PFSK-1 (cell line): ENCODE results near the gene SETSIP.

Experiments
- FOXP2 ChIP-seq: optimal IDR thresholded peaks from 2 replicates; pipeline ENCODE3; 2011; ENCODE audit warnings: borderline replicate concordance, control low read depth, inconsistent platforms; ENCODE audit not compliant: insufficient read depth; ENCODE audit errors: extremely low read length, extremely low read depth
- POLR2AphosphoS5 ChIP-seq: IDR thresholded peaks from 2 replicates; pipeline ENCODE4 v1.6.1; 2012; ENCODE audit warnings: low read depth, mild to moderate bottlenecking, control low read depth, low read length, moderate library complexity
- SIN3A ChIP-seq: IDR thresholded peaks from 2 replicates; pipeline ENCODE4 v1.6.1; 2012; ENCODE audit warnings: mild to moderate bottlenecking, low read length, moderate library complexity, borderline replicate concordance; ENCODE audit not compliant: insufficient read depth
- TAF1 ChIP-seq: IDR thresholded peaks from 2 replicates; pipeline ENCODE4 v1.6.1; 2012; ENCODE audit warnings: low read length, control low read depth, borderline replicate concordance; ENCODE audit not compliant: insufficient read depth
- TF ChIP-seq, protein P1 (sequence below), 2 experiments: IDR thresholded peaks; 2 replicates each; pipeline versions ENCODE4 v1.6.1 to v1.8.0; 2011 to 2012; ENCODE audit warnings: low read depth in 2 of 2, low read length in 2 of 2, control low read depth in 1 of 2, inconsistent platforms in 1 of 2, mild to moderate bottlenecking in 1 of 2, moderate library complexity in 1 of 2; ENCODE audit not compliant: insufficient read depth in 1 of 2

The SETSIP gene

DNA sequence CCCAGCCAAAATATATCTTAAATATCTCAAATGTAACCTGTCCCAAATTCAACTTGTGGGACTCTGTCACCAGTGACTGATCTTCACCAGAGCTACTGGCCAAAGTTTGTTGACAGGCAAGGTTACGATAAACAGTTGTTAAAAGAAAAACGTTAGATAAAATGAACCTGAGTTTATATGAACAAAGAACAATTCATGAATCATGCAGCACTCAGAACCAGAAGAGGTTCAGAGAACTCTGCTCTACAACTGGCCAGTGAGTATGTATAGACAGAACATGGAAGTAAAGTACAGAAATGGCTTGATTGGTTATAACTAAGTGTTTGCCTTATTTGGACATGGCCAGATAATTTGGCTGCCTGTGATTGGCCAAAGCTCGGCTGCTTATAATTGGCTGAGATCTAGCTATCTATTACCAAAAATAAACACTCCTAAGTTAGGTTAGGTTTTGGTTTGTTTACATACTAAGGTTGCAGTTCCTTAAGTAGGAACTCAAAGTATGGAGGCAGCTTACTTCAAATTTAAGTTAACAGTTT is 30.4 kb upstream of the SETSIP start:
- TF ChIP-seq SIN3A (no peak), FOXP2 (no peak), POLR2AphosphoS5 (no peak), TAF1 (no peak)
- TF ChIP-seq, protein P1, sequence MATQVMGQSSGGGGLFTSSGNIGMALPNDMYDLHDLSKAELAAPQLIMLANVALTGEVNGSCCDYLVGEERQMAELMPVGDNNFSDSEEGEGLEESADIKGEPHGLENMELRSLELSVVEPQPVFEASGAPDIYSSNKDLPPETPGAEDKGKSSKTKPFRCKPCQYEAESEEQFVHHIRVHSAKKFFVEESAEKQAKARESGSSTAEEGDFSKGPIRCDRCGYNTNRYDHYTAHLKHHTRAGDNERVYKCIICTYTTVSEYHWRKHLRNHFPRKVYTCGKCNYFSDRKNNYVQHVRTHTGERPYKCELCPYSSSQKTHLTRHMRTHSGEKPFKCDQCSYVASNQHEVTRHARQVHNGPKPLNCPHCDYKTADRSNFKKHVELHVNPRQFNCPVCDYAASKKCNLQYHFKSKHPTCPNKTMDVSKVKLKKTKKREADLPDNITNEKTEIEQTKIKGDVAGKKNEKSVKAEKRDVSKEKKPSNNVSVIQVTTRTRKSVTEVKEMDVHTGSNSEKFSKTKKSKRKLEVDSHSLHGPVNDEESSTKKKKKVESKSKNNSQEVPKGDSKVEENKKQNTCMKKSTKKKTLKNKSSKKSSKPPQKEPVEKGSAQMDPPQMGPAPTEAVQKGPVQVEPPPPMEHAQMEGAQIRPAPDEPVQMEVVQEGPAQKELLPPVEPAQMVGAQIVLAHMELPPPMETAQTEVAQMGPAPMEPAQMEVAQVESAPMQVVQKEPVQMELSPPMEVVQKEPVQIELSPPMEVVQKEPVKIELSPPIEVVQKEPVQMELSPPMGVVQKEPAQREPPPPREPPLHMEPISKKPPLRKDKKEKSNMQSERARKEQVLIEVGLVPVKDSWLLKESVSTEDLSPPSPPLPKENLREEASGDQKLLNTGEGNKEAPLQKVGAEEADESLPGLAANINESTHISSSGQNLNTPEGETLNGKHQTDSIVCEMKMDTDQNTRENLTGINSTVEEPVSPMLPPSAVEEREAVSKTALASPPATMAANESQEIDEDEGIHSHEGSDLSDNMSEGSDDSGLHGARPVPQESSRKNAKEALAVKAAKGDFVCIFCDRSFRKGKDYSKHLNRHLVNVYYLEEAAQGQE (IDR thresholded peaks at IDR 0.05; ENCODE audit: insufficient read depth in 1 of 2, low read depth in 2 of 2, low read length in 2 of 2) = no peak

DNA sequence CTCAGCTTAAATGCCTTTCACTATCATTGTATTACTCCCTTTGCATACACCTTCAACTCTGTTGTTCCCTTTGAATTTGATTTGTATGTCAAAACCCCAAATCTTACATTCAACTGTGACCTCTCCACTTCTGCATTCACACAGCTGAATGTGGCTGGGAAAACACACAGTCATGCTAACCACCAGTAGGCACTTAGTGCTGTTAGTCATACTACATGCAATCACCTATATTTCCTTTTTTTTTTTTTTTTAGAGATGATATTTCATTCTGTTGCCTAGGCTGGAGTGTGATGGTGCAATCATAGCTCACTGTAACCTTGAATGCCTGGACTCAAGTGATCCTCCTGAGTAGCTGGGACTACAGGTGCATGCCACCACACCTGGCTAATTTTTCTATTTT is 21.1 kb upstream of the SETSIP start:
- TF ChIP-seq POLR2AphosphoS5 (no peak), FOXP2 (no peak), TAF1 (no peak), SIN3A (no peak)
- TF ChIP-seq, protein P1 (IDR thresholded peaks at IDR 0.05; ENCODE audit: insufficient read depth in 1 of 2, low read depth in 2 of 2, low read length in 2 of 2) = no peak

DNA sequence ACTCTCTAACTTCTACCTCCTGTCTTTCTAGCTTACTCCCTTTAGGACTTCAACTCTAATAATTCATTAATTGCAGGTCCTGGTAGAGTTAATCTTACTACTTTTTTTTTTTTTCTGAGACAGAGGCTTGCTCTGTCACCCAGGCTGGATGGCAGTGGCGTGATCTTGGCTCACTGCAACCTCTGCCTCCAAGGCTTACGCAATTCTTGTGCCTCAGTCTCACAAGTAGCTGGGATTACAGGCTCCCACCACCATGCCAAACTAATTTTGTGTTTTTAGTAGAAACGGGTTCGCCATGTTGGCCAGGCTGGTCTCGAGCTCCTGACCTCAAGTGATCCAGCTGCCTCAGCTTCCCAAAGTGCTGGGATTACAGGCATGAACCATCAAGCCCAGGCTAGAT is 20.7 kb upstream of the SETSIP start:
- TF ChIP-seq, protein P1 (IDR thresholded peaks at IDR 0.05; ENCODE audit: insufficient read depth in 1 of 2, low read depth in 2 of 2, low read length in 2 of 2) = no peak
- TF ChIP-seq SIN3A = no peak
- TF ChIP-seq TAF1 = no peak
- no peak for TF ChIP-seq FOXP2
- no peak for TF ChIP-seq POLR2AphosphoS5

DNA sequence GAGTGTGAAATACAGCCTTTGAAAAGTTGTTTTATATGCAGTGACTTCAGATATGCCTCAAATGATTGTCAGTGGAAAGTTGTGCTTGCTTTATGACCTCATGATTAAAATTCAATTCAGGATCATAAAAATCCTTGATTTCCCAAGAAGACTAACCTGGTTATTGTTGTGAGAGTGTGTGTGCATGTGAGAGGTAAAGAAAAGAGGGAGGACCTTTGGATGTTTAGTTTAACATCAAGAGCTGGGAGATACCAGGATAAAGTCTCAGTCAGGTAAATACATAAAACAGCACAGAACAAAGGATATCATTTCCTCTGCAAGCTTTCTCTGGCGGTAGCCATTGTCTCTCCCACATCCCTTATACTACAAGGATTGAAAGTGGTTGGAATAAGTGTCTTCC is 19.4 kb upstream of the SETSIP start:
- TF ChIP-seq, protein P1 (IDR thresholded peaks at IDR 0.05; ENCODE audit: insufficient read depth in 1 of 2, low read depth in 2 of 2, low read length in 2 of 2) = no peak
- TF ChIP-seq POLR2AphosphoS5 (no peak), SIN3A (no peak), TAF1 (no peak)

DNA sequence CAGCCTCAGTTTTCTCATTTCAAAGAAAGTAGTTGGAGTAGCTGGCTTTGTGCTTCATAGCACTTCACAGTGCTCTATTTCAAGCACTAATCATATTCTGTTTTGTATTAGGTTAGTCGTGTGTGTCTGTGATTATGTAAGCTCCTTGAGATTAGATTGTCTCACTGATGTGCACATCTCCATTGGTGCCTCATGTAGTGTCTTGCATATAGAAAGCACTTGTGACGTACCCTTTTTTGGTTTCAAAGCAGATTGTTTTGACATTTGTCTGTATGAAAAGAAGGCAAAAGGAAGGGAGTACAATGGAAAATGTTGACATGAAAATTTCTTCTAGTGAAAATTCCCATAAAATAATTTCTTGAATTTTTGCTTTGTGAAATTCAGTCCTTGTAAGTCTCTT is 18.9 kb upstream of the SETSIP start:
- TF ChIP-seq, protein P1 (IDR thresholded peaks at IDR 0.05; ENCODE audit: insufficient read depth in 1 of 2, low read depth in 2 of 2, low read length in 2 of 2) = no peak
- no peak for TF ChIP-seq SIN3A
- TF ChIP-seq FOXP2 = no peak
- TF ChIP-seq TAF1 = no peak
- no peak for TF ChIP-seq POLR2AphosphoS5
